ENCODE measurements around the gene NEURL1B. TPM values are rescaled to one million over a fixed set of nuclear protein-coding genes. Genes with fewer than 3 reads are reported as not detected.
"Not testable (repeated sequence)": the region's sequence is repeated elsewhere in the genome, so short reads cannot be mapped to it uniquely, and the experiment has no call there.

NEURL1B gene
- total and polyA plus RNA-seq, 11 donors, result 11.8 to 47.1 (median 25.8) TPM

GRCh38 chr5:172710676-172711075, 69.6 kb downstream of the NEURL1B start:
- ATAC-seq, result no peak
- DNase-seq, result no peak
- TF ChIP-seq CTCF (IDR thresholded peaks at IDR 0.05), result no peak
- no peak for TF ChIP-seq POLR2A (IDR thresholded peaks at IDR 0.05)
- Histone ChIP-seq H3K27ac (no peak overlapping the region), H3K9me3 (peaks cover 0 to 1% (median 0%) of the 10 kb centered on the region in 12 donors), H3K27me3 (no peaks in the 10 kb centered on the region), H3K36me3 (no peaks in the 10 kb centered on the region), H3K4me1 (peaks cover 4 to 30% (median 25%) of the 10 kb centered on the region in 12 donors), H3K4me3 (no peak overlapping the region)
- intact Hi-C loops (cut with DNase I), result loop anchor here in 4 of 10 donors (5.0 to 10.0 kb wide), 3 partner anchors 124 to 572 kb away; partner anchors contain the start of gene ERGIC1 (in 1 of the 4)
- 75 to 82% (median 80%) methylated on average over 4 of the region's 4 CpGs for WGBS, 4 donors

- 78 to 82% (median 80%) methylated on average over 12 of the region's 12 CpGs for WGBS, 4 donors
- H3K9me3 ChIP-seq, H3K27me3 ChIP-seq, H3K27ac ChIP-seq, ATAC-seq, H3K36me3 ChIP-seq, H3K4me3 ChIP-seq: not testable (repeated sequence)
- intact Hi-C loops (cut with DNase I), result loop anchor here in 4 of 10 donors (5.0 to 10.0 kb wide), 3 partner anchors 123 to 571 kb away; partner anchors contain the start of gene ERGIC1 (in 1 of the 4)
- DNase-seq, result peak in 1 of 5 donors; percentile 6
- H3K4me1 ChIP-seq, result peaks cover 4 to 33% (median 26%) of the 10 kb centered on the region in 12 donors
Measured at GRCh38 chr5:172711321-172711861, 70.3 kb downstream of the NEURL1B start.

GRCh38 chr5:172712610-172713009, 71.5 kb downstream of the NEURL1B start:
- Histone ChIP-seq H3K36me3 (no peaks in the 10 kb centered on the region), H3K27ac (no peak overlapping the region), H3K27me3 (no peaks in the 10 kb centered on the region), H3K9me3 (no peaks in the 10 kb centered on the region), H3K4me1 (peaks cover 4 to 45% (median 37%) of the 10 kb centered on the region in 12 donors), H3K4me3 (no peak overlapping the region)
- ATAC-seq (no peak), DNase-seq (peak in 2 of 5 donors; percentile 14 to 21)
- intact Hi-C loops (cut with DNase I), result loop anchor here in 7 of 10 donors (1.0 to 10.0 kb wide), 6 partner anchors 122 to 570 kb away; partner anchors contain the start of gene ERGIC1 (in 1 of the 7)
- 61 to 65% (median 62%) methylated on average over 8 of the region's 8 CpGs for WGBS, 4 donors
- TF ChIP-seq POLR2A (IDR thresholded peaks at IDR 0.05) (no peak), CTCF (IDR thresholded peaks at IDR 0.05) (no peak)

- Histone ChIP-seq H3K4me3 (peak overlapping the region in 1 of 12 donors; percentile 15), H3K27me3 (no peaks in the 10 kb centered on the region), H3K27ac (peak overlapping the region in 4 of 12 donors; percentile 79 to 90 (median 84)), H3K4me1 (peaks cover 4 to 48% (median 38%) of the 10 kb centered on the region in 12 donors), H3K36me3 (no peaks in the 10 kb centered on the region), H3K9me3 (no peaks in the 10 kb centered on the region)
- intact Hi-C loops (cut with DNase I), result loop anchor here in 7 of 10 donors (1.0 to 10.0 kb wide), 6 partner anchors 122 to 569 kb away; partner anchors contain the start of gene ERGIC1 (in 1 of the 7)
- WGBS, 4 donors, result 1 to 4% (median 3%) methylated on average over 15 of the region's 15 CpGs
- ATAC-seq (peak in 2 of 4 donors; percentile 10 to 39), DNase-seq (peak in 4 of 5 donors; percentile 29 to 86 (median 66))
- peak; percentile 84 to 98 (median 93) for TF ChIP-seq CTCF (IDR thresholded peaks at IDR 0.05)
- TF ChIP-seq POLR2A (IDR thresholded peaks at IDR 0.05), result no peak
Measured at GRCh38 chr5:172713113-172713808, 72.2 kb downstream of the NEURL1B start.

Measured in heart left ventricle (tissue), 16 donors.